NT2/D1 (cell line): ENCODE data around the gene OR13C4.

Experiments
- SUZ12 ChIP-seq: IDR thresholded peaks from 2 replicates; pipeline ENCODE4 v1.6.1; 2011; ENCODE audit not compliant: insufficient read length, insufficient read depth; ENCODE audit errors: extremely low read depth
- YY1 ChIP-seq: IDR thresholded peaks from 2 replicates; pipeline ENCODE4 v1.6.1; 2011; ENCODE audit not compliant: insufficient read length, insufficient read depth
- ZNF274 ChIP-seq: IDR thresholded peaks from 2 replicates; pipeline ENCODE4 v1.6.1; 2011; ENCODE audit warnings: mild to moderate bottlenecking, low read depth, low read length

DNA sequence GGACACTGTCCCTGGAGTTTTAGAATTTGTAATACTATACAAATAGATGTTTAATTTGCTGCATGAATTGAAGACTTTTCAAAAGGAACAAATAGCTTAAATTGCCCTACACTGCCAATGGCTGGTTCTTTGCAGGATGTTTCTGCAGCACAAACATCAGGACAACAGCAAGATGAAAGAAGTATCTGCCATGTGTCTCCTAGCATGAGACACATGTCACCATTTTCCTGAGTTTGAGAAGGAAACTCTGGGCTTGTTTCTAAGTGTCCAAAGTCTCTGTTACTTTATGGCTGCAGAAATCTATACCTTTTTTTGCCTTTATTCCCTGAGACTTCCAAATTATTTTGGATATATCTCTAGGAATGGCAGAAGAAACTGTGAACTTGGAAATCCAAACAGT, 23.6 kb downstream of the OR13C4 start:
- TF ChIP-seq YY1, result no peak
- no peak for TF ChIP-seq SUZ12
- no peak for TF ChIP-seq ZNF274
